ENCODE results near the gene SLC22A4. TPM values are rescaled to one million over a fixed set of nuclear protein-coding genes. Genes with fewer than 3 reads are reported as not detected.

SLC22A4 gene
- total RNA-seq, 1 donor from 2014 or later: 1.8 TPM

- no peak for DNase-seq (ENCODE audit: low read depth)
- no peak overlapping the region for H3K4me3 ChIP-seq (ENCODE audit: low read depth, low read length)
- no peak for TF ChIP-seq CTCF (IDR thresholded peaks at IDR 0.05; ENCODE audit: insufficient read depth, low read length, poor library complexity, severe bottlenecking)
- H3K27me3 ChIP-seq (ENCODE audit: control insufficient read depth, insufficient read depth, low read length): no peaks in the 10 kb centered on the region
- H3K36me3 ChIP-seq (ENCODE audit: control insufficient read depth, insufficient read depth, low read length): no peaks in the 10 kb centered on the region
Measured at GRCh38 chr5:132380047-132380446, 85.9 kb downstream of the SLC22A4 start.

- no peak for TF ChIP-seq CTCF (IDR thresholded peaks at IDR 0.05; ENCODE audit: insufficient read depth, low read length, poor library complexity, severe bottlenecking)
- no peak for DNase-seq (ENCODE audit: low read depth)
- no peaks in the 10 kb centered on the region for H3K27me3 ChIP-seq (ENCODE audit: control insufficient read depth, insufficient read depth, low read length)
- H3K4me3 ChIP-seq (ENCODE audit: low read depth, low read length): no peak overlapping the region
- H3K36me3 ChIP-seq (ENCODE audit: control insufficient read depth, insufficient read depth, low read length): no peaks in the 10 kb centered on the region
Measured at GRCh38 chr5:132380741-132381140, 86.5 kb downstream of the SLC22A4 start.

- Histone ChIP-seq H3K27me3 (ENCODE audit: control insufficient read depth, insufficient read depth, low read length) (no peaks in the 10 kb centered on the region), H3K36me3 (ENCODE audit: control insufficient read depth, insufficient read depth, low read length) (no peaks in the 10 kb centered on the region), H3K4me3 (ENCODE audit: low read depth, low read length) (no peak overlapping the region)
- no peak for TF ChIP-seq CTCF (IDR thresholded peaks at IDR 0.05; ENCODE audit: insufficient read depth, low read length, poor library complexity, severe bottlenecking)
- DNase-seq (ENCODE audit: low read depth): no peak
Measured at GRCh38 chr5:132381614-132382013, 87.4 kb downstream of the SLC22A4 start.

GRCh38 chr5:132383261-132383660 lies 89.1 kb downstream of the SLC22A4 start:
- Histone ChIP-seq H3K36me3 (ENCODE audit: control insufficient read depth, insufficient read depth, low read length) (no peaks in the 10 kb centered on the region), H3K27me3 (ENCODE audit: control insufficient read depth, insufficient read depth, low read length) (no peaks in the 10 kb centered on the region), H3K4me3 (ENCODE audit: low read depth, low read length) (no peak overlapping the region)
- no peak for TF ChIP-seq CTCF (IDR thresholded peaks at IDR 0.05; ENCODE audit: insufficient read depth, low read length, poor library complexity, severe bottlenecking)
- DNase-seq (ENCODE audit: low read depth): no peak

- no peaks in the 10 kb centered on the region for H3K27me3 ChIP-seq (ENCODE audit: control insufficient read depth, insufficient read depth, low read length)
- TF ChIP-seq CTCF (IDR thresholded peaks at IDR 0.05; ENCODE audit: insufficient read depth, low read length, poor library complexity, severe bottlenecking): no peak
- no peak overlapping the region for H3K4me3 ChIP-seq (ENCODE audit: low read depth, low read length)
- DNase-seq (ENCODE audit: low read depth): no peak
- H3K36me3 ChIP-seq (ENCODE audit: control insufficient read depth, insufficient read depth, low read length): no peaks in the 10 kb centered on the region
Measured at GRCh38 chr5:132383984-132384383, 89.8 kb downstream of the SLC22A4 start.

GRCh38 chr5:132384506-132385050 lies 90.4 kb downstream of the SLC22A4 start:
- Histone ChIP-seq H3K4me3 (ENCODE audit: low read depth, low read length) (no peak overlapping the region), H3K27me3 (ENCODE audit: control insufficient read depth, insufficient read depth, low read length) (no peaks in the 10 kb centered on the region), H3K36me3 (ENCODE audit: control insufficient read depth, insufficient read depth, low read length) (no peaks in the 10 kb centered on the region)
- no peak for DNase-seq (ENCODE audit: low read depth)
- TF ChIP-seq CTCF (IDR thresholded peaks at IDR 0.05; ENCODE audit: insufficient read depth, low read length, poor library complexity, severe bottlenecking): no peak
